Muscle layer of duodenum (tissue), 2 donors: ENCODE measurements around the gene NUP98.

Source experiments
- H3K27ac ChIP-seq: one replicate; pipeline ENCODE4 v1.7.0; 2013; ENCODE audit warnings: mild to moderate bottlenecking, low read length
- H3K27me3 ChIP-seq: one replicate; pipeline ENCODE4 v1.7.0; 2013; ENCODE audit warnings: low read depth, mild to moderate bottlenecking, control low read depth, low read length
- H3K36me3 ChIP-seq, 2 donors: one replicate each; pipeline ENCODE4 v1.7.0; 2013; ENCODE audit warnings: low read length in 2 of 2, control low read depth in 1 of 2, mild to moderate bottlenecking in 1 of 2; ENCODE audit not compliant: insufficient read depth in 2 of 2, control insufficient read depth in 1 of 2
- H3K4me1 ChIP-seq, 2 donors: one replicate each; pipeline ENCODE4 v1.7.0; 2013; ENCODE audit warnings: low read length in 2 of 2, mild to moderate bottlenecking in 2 of 2, control low read depth in 1 of 2, moderate library complexity in 1 of 2; ENCODE audit not compliant: insufficient read depth in 2 of 2, control insufficient read depth in 1 of 2
- H3K4me3 ChIP-seq, 2 donors: one replicate each; pipeline ENCODE4 v1.7.0; 2013; ENCODE audit warnings: low read length in 2 of 2, low read depth in 1 of 2, mild to moderate bottlenecking in 1 of 2
- H3K9me3 ChIP-seq, 2 donors: one replicate each; pipeline ENCODE4 v1.7.0; 2013; ENCODE audit warnings: low read length in 2 of 2, control low read depth in 1 of 2, mild to moderate bottlenecking in 1 of 2; ENCODE audit not compliant: control insufficient read depth in 1 of 2
- donor health status: healthy.

The NUP98 gene

DNA sequence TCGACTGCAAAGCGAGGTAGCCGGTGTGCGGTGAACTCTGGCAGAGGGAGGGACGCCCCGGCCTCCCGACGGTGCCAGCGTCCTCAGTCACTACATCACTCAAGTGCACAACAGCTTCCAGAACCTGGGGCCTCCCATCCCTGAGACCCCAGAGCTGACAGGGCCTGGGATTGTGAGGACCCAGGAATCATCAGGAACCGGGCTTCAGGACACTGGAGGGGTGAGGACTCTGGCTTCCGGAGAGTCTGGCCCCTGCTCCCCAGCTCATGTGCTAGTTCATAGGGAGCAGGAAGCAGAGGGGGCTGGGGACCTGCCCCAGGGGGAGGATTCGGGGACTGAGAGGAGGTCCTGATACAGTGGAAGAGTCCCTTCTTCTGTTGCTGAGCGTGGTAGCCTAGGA lies 160.2 kb downstream of the NUP98 start:
- Histone ChIP-seq H3K4me3 (no peak overlapping the region), H3K9me3 (no peaks in the 10 kb centered on the region), H3K27me3 (no peaks in the 10 kb centered on the region), H3K36me3 (no peaks in the 10 kb centered on the region), H3K4me1 (peaks cover 0 to 8% of the 10 kb centered on the region in 2 donors), H3K27ac (no peak overlapping the region)

DNA sequence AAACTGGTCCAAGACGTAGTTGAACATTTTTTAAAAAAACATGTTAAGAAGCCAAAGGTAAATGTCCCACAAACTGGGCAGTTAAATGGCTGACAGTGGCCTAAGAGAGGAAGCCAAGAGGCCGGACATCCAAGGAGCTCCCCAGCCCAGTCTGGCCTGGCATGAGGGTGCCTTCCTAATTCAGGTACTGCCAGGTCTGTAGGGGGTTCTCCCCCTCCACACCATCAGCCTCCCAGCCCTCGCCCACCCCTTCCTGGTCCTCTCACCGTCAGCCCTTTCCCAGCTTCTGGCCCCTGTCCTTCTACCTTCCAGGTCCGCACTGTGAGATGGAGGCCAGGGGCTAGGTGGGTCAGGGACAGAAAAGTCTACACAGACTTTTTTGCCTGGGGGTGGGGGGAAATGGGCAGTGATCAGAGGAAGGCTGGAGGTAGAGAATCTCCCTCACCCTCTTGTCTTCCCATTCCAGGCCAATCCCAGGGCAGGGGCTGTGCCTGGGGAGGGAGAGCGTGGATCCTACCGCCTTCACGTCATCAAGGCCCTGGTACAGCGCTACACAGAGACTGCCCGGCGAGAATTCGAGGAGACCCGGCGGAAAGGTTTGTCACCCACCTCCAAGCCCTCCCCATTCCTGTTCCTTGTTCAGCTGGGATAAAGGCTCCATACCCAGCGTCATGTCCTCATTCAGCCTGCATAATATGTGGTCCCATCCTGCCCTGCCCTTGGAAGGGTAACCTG lies 161.5 kb downstream of the NUP98 start:
- Histone ChIP-seq H3K27me3 (no peaks in the 10 kb centered on the region), H3K36me3 (no peaks in the 10 kb centered on the region), H3K27ac (no peak overlapping the region), H3K4me3 (no peak overlapping the region), H3K9me3 (no peaks in the 10 kb centered on the region), H3K4me1 (no peaks in the 10 kb centered on the region)

DNA sequence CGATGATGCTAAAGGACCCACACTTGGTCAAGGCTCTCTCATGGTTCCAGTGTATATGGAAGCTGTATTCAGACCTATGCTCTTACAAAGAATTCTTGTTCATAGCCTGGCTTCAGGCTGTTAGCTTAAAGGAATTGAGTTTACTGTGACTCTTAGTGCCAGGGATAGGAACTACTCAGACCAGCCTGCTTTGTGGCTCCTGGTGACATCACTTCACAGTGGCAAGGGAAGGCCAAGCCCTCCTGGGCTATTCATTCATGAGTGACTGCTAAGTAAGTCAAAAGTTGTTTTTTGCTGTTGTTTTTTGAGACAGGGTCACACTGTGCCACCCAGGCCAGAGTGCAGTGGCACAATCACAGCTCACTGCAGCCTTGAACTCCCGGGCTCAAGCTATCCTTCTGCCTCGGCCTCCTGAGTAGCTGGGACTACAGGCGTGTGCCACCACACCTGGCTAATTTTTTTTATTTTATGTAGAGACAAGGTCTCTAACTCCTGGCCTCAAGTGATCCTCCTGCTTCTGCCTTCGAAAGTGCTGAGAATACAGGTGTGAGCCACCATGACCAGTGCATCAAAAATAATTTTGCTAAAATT lies 165.2 kb downstream of the NUP98 start:
- Histone ChIP-seq H3K9me3 (no peaks in the 10 kb centered on the region), H3K27me3 (no peaks in the 10 kb centered on the region), H3K27ac (no peak overlapping the region), H3K36me3 (no peaks in the 10 kb centered on the region), H3K4me1 (no peaks in the 10 kb centered on the region), H3K4me3 (no peak overlapping the region)

DNA sequence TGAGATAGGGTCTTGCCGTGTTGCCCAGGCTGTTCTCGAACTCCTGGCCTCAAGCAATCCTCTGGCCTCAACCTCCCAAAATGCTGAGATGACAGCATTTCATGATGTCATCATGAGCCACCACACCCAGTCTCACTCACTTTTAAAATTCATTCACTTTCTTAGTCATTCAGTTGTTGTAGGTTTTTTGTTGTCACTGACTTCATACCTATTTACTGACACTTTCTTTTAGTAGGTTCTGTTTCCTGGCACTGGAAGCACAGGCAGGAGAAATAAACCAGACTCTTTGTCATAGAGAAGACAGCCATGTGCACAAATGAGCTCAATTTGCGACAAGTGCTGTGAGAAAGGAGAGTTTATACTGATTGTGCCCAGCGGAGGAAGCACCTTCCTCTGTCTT lies 166.0 kb downstream of the NUP98 start:
- no peaks in the 10 kb centered on the region for H3K27me3 ChIP-seq
- H3K27ac ChIP-seq, result no peak overlapping the region
- H3K4me3 ChIP-seq, result no peak overlapping the region
- no peaks in the 10 kb centered on the region for H3K4me1 ChIP-seq
- no peaks in the 10 kb centered on the region for H3K9me3 ChIP-seq
- H3K36me3 ChIP-seq, result no peaks in the 10 kb centered on the region

DNA sequence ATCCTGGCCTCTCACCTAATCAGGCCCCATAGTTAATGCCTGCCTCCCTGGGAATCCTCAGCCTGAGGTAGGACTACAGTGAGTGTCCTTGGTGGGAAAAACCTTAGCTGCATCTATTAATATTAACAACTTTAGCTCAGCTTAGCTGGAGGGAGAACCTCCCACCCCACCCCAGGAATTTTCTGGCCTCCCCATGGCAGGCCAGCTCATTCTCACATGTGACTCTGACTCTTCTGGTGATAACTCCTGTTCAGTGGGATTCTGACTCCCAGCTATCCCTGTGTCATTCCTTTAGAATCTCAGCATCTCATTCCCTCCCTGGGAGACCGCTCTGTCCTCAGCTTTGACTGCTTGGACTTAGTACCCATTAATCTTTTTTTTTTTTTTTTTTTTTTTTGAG lies 170.1 kb downstream of the NUP98 start:
- Histone ChIP-seq H3K27ac (no peak overlapping the region), H3K27me3 (no peaks in the 10 kb centered on the region), H3K9me3 (no peaks in the 10 kb centered on the region), H3K4me1 (no peaks in the 10 kb centered on the region), H3K4me3 (no peak overlapping the region), H3K36me3 (no peaks in the 10 kb centered on the region)

DNA sequence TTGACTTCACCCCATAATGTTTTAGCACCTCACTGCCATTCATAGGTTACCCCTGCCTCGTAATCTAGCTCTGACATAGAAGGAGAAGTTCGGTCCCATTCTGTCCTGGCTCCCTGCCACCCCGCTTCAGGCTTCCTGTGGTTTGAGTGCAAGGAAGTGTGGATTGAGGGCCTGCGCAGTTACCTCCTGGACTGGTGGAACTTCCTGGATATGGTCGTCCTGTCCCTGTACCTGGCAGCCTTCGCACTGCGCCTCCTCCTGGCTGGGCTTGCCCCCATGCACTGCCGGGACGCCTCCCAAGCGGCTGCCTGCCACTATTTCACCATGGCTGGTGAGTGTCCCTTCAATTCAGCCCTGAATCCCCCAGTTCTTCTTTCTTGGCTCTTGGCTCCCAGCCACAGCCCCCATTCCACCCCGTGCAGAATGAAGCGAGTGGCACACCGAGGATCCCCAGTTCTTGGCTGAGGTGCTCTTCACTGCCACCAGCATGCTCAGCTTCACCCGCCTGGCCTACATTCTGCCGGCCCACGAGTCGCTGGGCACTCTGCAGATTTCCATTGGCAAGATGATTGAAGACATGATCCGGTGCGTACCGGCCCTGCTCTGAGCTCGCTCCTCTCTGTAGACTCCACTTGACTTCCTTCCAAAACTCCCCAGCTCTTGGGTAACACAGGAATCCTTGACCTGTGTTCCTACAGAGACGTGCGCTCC lies 170.9 kb downstream of the NUP98 start:
- Histone ChIP-seq H3K27ac (no peak overlapping the region), H3K4me1 (no peaks in the 10 kb centered on the region), H3K27me3 (no peaks in the 10 kb centered on the region), H3K4me3 (no peak overlapping the region), H3K9me3 (no peaks in the 10 kb centered on the region), H3K36me3 (no peaks in the 10 kb centered on the region)
